ENCODE data around the gene LTBP1.
"Not testable (repeated sequence)": the region's sequence is repeated elsewhere in the genome, so short reads cannot be mapped to it uniquely, and the experiment has no call there.

Gene LTBP1

DNA sequence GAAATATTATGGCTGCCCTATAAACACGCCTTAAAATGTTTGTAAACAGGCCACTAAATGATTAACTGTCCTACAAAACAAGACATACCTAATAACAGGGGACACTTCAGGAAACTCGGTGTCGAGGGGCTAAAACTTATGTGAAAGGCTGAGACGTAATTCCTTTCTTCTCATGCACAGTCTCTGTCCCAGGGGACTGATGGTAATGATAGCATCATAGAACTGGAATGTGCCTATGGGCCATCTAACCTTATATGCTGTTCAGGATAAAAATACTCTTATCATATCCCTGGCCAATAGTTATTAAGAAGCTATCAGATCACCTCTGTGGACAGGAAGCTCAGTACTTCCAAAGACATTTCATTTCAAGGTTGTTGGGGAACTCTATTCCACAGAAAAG lies 277.1 kb downstream of the LTBP1 start:
- DNase-seq (ENCODE audit: low read depth in 2 of 2) = no peak

DNA sequence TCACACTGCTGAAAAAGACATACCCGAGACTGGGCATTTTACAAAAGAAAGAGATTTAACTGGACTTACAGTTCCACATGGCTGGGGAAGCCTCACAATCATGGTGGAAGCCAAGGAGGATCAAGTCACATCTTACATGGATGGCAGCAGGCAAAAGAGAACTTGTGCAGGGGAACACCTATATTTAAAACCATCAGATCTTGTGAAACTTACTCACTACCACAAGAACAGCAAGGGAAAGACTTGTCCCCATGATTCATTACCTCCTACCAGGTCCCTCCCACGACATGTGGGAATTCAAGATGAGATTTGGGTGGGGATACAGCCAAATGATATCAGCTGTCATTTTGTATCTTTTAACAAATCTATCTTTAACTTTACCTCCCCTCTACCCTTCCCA lies 278.6 kb downstream of the LTBP1 start:
- DNase-seq (ENCODE audit: low read depth in 2 of 2) = no peak

GRCh38 chr2:33226546-33226945 lies 279.8 kb downstream of the LTBP1 start:
- DNase-seq (ENCODE audit: low read depth in 2 of 2) = no peak

- no peak for DNase-seq (ENCODE audit: low read depth in 2 of 2)
These were observed 282.9 kb downstream of the LTBP1 start for GRCh38 chr2:33229646-33230045.

DNA sequence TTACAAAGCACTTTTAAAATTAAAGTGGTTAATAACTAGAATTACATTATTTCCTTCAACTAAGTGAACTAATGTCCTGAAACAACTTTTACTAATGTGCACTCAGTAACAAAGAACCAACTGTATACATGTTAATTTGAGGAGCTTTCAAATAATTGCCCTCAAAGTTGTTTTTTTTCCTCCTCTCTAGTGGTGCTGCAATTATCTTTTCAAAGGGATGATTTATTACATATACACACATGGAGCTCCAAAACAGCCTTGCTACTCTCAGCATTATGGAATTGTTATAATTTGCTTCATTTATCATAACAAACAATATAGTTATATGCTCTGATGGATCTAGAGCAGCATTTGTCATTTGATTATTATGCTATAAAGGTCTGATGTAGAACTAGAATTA lies 283.4 kb downstream of the LTBP1 start:
- no peak for DNase-seq (ENCODE audit: low read depth in 2 of 2)

GRCh38 chr2:33230842-33231241 lies 284.1 kb downstream of the LTBP1 start:
- DNase-seq (ENCODE audit: low read depth in 2 of 2) = no peak

GRCh38 chr2:33235559-33235958 lies 288.8 kb downstream of the LTBP1 start:
- not testable (repeated sequence) for DNase-seq (ENCODE audit: low read depth in 2 of 2)

GRCh38 chr2:33236482-33237385 lies 290.0 kb downstream of the LTBP1 start:
- no peak for DNase-seq (ENCODE audit: low read depth in 2 of 2)

DNA sequence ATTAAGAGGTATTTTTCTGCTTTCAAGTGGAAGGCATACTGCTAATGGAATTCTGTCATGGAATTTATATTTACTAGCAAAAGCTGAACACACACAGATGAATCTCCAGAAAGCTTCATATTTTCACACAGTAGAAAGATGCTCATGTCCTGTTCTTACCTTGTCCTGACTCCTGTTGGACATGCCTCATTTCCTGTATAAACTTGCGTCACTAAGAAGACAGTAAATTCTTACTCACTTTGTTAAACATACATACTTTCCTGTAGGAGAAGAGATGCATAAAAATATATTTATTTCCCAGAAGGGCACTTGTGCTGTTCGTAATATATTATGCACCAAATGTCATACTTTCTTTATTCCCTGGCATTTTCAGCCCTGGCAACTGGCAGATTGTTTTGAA lies 291.4 kb downstream of the LTBP1 start:
- DNase-seq (ENCODE audit: low read depth in 2 of 2) = no peak

DNA sequence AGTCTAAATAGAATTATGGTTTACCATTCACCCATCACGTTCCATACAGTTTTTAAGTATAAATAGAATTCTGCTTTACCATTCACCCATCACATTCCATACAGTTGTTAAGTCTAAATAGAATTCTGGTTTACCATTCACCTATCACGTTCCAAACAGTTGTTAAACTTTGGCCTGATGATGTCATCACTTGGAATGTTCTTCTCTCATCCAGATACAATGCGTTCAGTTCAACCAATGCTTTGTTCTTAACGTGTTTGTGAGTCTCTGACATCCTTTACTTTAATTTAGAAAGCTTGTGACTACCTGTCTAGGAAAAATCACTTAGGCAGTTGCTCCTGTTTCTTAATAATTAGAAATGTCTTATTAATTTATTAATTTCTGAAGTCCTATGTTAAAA lies 293.4 kb downstream of the LTBP1 start:
- no peak for DNase-seq (ENCODE audit: low read depth in 2 of 2)

GRCh38 chr2:33241072-33241471 lies 294.3 kb downstream of the LTBP1 start:
- no peak for DNase-seq (ENCODE audit: low read depth in 2 of 2)

GRCh38 chr2:33241581-33241980 lies 294.8 kb downstream of the LTBP1 start:
- DNase-seq (ENCODE audit: low read depth in 2 of 2) = no peak

- DNase-seq (ENCODE audit: low read depth in 2 of 2) = no peak
These were observed 296.1 kb downstream of the LTBP1 start for GRCh38 chr2:33242845-33243244.

GRCh38 chr2:33246432-33246831 lies 299.7 kb downstream of the LTBP1 start:
- no peak for DNase-seq (ENCODE audit: low read depth in 2 of 2)

DNA sequence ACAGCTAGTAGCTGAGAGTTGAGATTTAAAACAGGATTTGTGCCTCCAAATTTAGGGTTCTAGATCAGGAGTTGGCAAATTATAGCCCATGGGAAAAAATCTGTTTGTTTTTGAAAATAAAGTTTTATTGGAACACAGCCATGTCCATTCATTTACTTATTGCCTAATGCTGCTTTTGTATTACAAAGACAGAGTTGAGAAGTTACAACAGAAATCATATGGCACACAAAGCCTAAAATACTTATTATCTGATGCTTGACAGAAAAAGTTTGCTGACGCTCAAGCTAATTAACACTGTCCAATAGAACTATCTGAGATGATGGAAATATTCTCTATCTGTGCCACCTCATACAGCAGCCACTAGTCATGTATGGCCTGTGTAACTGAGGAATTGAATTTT lies 300.6 kb downstream of the LTBP1 start:
- no peak for DNase-seq (ENCODE audit: low read depth in 2 of 2)

- DNase-seq (ENCODE audit: low read depth in 2 of 2) = no peak
These were observed 303.8 kb downstream of the LTBP1 start for GRCh38 chr2:33250417-33251029.

DNA sequence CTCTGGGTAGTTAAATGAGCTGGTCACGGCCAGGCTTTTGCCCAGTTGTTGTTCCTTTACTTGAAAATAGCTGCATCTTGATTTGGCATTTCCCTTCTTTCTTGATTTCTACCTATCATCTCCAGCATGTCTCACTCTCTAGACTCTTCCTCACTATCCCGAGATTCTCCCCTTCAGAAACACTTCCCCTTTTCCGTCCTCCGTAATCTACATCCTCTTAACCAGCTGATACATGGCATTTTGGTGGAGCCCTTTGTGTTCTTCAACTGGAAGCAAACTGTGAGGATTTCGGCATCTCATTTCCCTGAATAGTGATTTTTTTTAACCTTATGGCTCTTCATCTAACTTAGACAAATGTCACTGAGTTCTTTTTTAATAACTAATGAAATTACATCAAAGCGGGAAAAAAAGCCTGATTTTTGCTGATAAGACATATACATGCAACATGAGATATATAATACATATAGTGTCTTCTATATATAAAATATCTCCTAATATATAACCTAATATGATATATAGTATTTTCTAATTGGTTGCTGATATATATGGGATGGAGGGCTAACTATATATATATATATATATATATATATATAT lies 309.5 kb downstream of the LTBP1 start:
- DNase-seq (ENCODE audit: low read depth in 2 of 2) = no peak

DNA sequence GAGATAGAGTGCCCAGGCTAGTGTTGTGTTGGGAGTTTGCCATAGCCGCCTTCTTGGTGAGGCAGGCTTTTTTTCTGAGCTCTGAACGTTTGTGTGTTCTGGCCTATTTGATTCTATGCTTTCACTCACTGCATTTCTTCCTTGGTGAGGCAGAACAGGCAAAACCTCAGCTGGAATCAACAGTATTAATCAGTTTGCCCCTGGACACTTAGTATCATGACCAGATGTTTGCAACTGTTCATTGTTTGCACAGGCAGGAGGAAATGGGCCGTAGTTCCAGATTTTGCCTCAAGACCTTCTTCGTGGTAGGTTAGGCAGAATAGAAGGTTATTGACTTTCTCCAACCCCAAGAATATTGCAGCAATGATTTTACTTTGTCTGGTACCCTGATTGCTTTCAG lies 311.6 kb downstream of the LTBP1 start:
- DNase-seq (ENCODE audit: low read depth in 2 of 2) = no peak

- no peak for DNase-seq (ENCODE audit: low read depth in 2 of 2)
These were observed 315.3 kb downstream of the LTBP1 start for GRCh38 chr2:33262097-33262496.

GRCh38 chr2:33264766-33265165 lies 318.0 kb downstream of the LTBP1 start:
- no peak for DNase-seq (ENCODE audit: low read depth in 2 of 2)

GRCh38 chr2:33265584-33266338 lies 319.0 kb downstream of the LTBP1 start:
- no peak for DNase-seq (ENCODE audit: low read depth in 2 of 2)

- no peak for DNase-seq (ENCODE audit: low read depth in 2 of 2)
These were observed 319.7 kb downstream of the LTBP1 start for GRCh38 chr2:33266467-33266866.

Data from stimulated activated CD4-positive, alpha-beta T cell treated with anti-CD3 and anti-CD28 coated beads, Interleukin-4, amount 100 ng/mL, for 48 hours (primary cell).